ENCODE results near the gene NT5C1B. TPM values are rescaled to one million over a fixed set of nuclear protein-coding genes. Genes with fewer than 3 reads are reported as not detected.

NT5C1B gene
- total RNA-seq, 1 experiment from 2014 or later, result not detected

DNA sequence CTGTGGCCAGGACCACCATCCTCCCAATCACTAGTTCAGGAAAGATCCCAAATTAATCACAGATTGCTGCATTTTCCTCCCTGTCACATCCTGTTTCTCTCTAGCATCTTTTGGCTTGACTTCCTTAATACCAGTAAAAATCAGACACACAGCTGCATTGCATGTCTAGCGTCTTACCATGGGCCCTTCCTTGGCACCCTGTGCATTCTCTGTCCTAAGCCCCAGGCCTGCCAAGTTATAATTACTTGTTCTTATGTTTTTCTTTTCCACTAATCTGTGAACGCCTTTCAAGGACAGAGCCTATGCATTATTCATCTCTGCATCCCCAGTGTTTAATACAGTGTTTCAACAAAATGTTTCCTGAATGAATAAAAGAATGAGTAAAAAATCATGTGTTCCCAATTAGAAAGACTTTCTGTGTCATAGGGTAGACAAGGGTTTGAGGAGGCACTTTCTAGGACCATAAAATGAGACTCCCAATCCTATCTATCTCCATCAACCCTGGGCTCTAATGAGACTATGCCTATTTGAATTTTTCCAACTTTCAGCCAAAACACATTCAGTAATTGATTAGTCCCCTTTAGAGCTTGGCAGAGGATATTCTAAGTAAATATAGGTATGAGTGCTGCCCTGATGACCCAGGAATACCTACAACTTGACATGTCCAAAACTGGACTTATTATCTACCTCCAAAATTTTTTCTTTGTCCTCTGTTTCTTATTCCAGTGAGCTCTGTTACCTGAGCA lies 10.3 kb upstream of the NT5C1B start:
- no peak for DNase-seq (ENCODE audit: low spot score)

- DNase-seq (ENCODE audit: low spot score), result no peak
These were observed 9.6 kb upstream of the NT5C1B start for GRCh38 chr2:18598848-18599484.

DNA sequence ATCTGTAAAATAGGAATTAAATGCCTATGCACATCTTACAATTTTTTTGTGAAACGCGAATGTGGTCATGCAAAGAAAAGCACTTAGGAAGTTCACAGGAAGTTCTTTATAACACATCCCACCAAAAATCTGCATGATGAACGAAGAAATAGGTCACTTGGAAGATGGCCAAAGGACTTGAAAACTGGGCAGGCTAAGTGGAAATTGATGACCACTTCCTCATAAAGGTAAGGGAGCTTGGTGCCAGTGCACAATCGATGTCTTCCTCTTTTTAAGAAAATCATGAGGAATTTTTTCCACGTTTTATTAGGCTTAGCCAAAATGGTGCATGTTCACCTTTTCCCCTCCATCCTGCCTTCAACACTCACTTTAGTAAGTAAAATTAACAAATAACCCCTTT lies 8.2 kb upstream of the NT5C1B start:
- DNase-seq (ENCODE audit: low spot score), result no peak

DNA sequence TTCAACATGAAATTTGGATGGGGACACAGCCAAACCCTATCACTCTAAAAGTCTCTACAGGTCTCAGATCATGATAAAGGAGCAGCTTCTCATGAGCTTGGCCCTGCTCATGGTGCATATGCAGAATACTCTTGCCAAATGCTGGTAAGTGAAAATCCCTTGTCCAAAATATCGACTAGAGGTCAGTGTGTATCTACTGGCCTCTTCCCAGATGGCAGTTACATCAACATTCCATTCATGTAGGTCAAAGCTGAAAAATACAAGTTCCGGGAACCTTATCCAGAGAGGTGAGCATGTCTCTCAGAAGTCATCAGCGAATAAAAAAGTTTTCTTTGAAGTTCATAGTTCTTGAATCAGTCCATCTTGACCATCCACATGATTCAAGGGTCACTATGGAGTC lies 7.6 kb upstream of the NT5C1B start:
- no peak for DNase-seq (ENCODE audit: low spot score)

GRCh38 chr2:18593496-18593895 lies 4.1 kb upstream of the NT5C1B start:
- DNase-seq (ENCODE audit: low spot score), result no peak

DNA sequence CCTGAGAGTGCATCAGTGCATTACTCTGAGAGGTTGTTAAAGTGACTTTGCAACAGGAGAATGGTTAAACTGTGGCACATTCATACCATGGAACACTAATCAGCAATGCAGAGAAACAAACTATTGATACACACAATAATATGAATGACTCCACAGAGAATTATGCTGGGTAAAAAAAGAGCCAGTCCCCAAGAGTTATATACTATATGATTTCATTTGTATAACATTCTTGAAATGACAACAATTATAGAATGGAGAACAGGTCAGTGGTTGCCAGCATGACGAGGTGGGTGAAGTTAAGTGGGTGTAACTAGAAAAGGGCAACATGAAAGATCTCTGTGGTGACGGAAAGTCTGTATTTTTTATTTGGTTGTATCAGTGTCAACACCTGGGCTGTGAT lies 3.0 kb upstream of the NT5C1B start:
- no peak for DNase-seq (ENCODE audit: low spot score)

DNA sequence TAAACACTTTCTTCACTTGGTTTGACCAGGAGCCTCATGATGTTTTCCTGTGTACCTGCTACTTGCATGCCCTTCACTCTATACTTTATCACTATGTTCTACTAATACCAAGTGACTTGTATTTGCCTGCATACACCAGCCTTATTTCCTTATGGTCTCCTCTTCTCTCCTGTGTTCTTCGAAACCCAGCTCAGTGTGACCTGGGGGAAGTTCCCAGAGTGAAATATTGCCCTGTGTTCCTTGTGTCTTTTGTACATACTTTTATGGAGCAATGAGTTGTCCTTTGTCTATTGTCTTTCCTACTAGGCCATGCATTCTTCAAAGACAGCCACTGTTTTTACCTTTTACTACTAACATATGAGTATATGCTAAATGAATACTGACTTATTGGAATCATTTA lies 567 bp downstream of the NT5C1B start:
- DNase-seq (ENCODE audit: low spot score), result no peak

DNA sequence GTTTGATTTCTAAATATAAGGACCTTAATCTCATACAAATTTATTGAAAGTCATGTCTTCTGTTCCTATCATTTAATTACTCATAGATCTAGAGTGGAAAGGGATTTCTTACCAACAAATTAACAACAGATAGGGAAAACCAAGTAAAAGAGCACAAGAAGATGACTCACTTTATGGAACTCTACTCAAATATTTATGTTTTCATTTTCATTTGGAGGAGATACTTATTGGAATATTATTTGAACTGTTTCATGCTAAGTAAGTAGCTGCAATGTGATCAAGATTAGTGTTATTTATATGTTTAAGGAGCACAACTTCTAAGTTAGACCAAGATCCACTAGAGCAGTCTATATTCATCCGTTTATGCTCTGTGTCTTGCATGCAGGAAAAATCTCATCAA lies 1.3 kb downstream of the NT5C1B start:
- no peak for DNase-seq (ENCODE audit: low spot score)

- DNase-seq (ENCODE audit: low spot score), result no peak
These were observed 3.8 kb downstream of the NT5C1B start for GRCh38 chr2:18585526-18585925.

DNA sequence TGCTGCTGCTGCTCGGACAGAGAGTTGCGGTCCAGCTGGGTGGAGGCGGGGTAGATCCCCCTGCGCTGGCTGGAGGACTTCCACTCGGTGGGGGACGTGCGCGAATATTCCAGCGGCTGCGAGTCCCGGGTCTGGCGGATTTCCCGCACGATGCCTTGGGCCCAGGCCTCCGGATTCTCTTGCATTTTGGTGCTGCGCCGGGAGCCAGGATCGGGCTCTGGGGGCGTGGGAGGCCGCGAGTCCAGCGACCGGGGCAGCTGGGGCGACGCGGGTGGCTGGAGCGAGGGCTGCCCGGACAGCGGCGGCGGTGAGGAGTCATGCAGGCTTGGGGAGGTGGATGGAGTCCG lies 4.8 kb downstream of the NT5C1B start:
- no peak for DNase-seq (ENCODE audit: low spot score)

DNA sequence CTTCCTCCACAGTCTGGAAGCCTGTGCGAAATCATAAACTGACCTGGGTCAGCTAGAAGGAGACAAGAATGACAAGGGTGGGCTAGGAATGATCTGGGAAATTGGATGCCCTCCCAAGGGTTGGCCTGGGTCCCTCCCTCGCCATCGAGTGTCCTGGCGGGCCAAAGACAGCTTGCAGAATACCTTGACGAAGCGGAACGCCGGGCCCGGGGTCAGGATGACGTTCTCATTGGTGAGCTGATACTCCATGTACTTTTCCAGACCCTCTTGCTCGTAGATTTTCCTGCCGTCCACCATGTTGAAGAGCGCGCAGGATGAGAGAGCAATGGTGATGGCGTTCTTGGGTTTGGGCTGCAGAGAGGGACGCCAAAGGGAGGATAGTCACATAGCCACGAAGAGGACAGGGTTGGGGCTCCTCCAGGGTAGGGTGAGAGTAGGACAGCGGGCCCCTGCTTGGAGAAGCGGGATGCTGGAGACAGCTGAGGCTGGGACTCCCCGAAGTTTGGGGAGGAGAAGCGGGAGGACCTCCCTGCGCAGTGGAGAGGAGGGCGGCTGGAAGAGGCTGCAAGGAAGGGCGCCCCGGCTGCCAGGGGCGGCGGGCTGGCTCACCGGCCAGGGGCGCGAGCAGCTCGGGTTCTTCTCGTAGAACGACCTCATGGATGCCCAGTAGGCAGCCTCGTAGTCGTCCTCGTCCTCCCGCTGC lies 5.3 kb downstream of the NT5C1B start:
- no peak for DNase-seq (ENCODE audit: low spot score)

- no peak for DNase-seq (ENCODE audit: low spot score)
These were observed 8.8 kb downstream of the NT5C1B start for GRCh38 chr2:18580606-18581005.

DNA sequence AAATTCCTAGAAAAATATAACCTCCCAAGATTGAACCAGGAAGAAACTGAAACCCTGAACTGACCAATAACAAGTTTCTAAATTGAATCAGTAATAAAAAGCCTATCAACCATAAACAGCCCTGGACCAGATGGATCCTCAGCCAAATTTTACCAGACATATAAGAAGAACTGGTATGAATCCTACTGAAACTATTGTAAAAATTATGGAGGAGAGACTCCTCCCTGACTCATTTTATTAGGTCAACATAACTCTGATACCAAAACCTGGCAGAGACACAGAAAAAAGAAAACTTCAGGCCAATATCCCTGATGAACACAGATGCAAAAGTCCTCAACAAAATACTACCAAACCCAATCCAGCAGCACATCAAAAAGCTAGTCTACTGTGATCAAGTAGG lies 11.3 kb downstream of the NT5C1B start:
- no peak for DNase-seq (ENCODE audit: low spot score)

- DNase-seq (ENCODE audit: low spot score), result no peak
These were observed 23.1 kb downstream of the NT5C1B start for GRCh38 chr2:18566145-18566769.

GRCh38 chr2:18560797-18561085 lies 28.6 kb downstream of the NT5C1B start:
- DNase-seq (ENCODE audit: low spot score), result no peak

GRCh38 chr2:18560031-18560796 lies 29.2 kb downstream of the NT5C1B start, which contains the start of gene RDH14:
Gene RDH14 (minus strand): TSS chr2:18560653. CDS start chr2:18560572, 81 bp downstream.
- DNase-seq (ENCODE audit: low spot score), result peak; percentile 77

GRCh38 chr2:18559531-18560030 lies 29.8 kb downstream of the NT5C1B start:
- DNase-seq (ENCODE audit: low spot score), result no peak

GRCh38 chr2:18558458-18558857 lies 30.9 kb downstream of the NT5C1B start:
- DNase-seq (ENCODE audit: low spot score), result no peak

- DNase-seq (ENCODE audit: low spot score), result no peak
These were observed 32.2 kb downstream of the NT5C1B start for GRCh38 chr2:18557121-18557520.

DNA sequence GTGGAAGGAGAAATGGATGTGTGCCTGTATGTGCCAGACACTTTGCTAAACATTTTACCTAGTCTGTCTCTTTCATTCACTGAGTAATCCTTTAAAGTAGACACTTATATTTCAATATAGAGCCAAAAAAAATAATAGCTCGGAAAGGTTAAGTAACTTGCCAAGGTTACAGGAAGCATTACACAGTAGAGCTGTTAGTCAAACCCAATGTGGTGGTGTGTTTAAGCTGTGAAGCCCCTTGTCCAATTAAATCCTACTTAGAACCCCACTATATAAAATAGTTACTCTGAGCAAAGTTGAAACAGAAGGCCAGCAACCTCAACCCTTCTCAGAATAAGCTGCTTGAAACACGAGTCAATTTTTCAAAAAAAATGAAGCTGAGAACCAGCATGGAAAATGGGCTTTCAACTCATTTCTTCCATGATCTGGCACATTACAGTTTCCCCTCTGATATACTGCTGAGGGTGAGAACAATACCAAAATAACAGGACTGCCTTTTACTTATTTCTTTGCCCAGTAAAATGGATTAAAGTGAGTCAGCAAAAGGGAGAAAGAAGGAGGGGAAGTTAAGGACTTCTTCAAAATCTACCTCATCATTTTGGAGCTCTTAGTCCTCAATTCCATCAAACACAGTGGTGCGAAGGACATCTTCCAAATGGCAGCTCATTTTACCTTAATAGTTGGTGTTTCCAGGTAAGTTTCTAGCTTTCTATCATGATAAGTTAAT lies 36.9 kb downstream of the NT5C1B start:
- no peak for DNase-seq (ENCODE audit: low spot score)

DNA sequence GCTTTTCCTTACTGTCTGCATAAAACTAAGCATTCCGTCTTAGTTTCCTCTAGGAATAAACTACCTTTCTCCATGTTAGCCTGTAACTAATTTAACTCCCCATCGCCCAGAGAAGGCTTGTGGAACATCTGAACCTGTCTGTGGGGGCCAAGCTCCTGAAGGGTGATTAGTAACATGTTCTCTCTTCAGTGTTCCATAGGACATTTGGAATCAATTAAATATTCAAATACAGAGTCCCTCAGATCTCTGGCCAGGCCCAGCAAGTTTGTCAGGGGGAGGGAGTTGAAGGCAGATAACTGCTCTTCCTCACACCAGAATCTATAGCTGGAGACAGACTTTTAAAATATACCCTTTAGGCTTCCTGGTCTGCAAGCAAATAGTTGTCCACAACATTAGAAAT lies 37.7 kb downstream of the NT5C1B start:
- no peak for DNase-seq (ENCODE audit: low spot score)
